Measurements from ENCODE around the gene TMEM156. TPM values are rescaled to one million over a fixed set of nuclear protein-coding genes. Genes with fewer than 3 reads are reported as not detected.

TMEM156 gene
- total RNA-seq, 2 experiments from 2014 or later: 18.4 TPM

- DNase-seq (no peak), ATAC-seq (ENCODE audit: poor library complexity) (no peak)
- Mint-ChIP-seq H3K36me3 (ENCODE audit: low read depth) (peaks cover 57% of the 10 kb centered on the region), H3K9me3 (no peaks in the 10 kb centered on the region), H3K27me3 (no peaks in the 10 kb centered on the region), H3K4me3 (no peak overlapping the region), H3K4me1 (ENCODE audit: low read depth) (peaks cover 24% of the 10 kb centered on the region), H3K27ac (no peak overlapping the region)
- intact Hi-C loops (cut with DNase I, micrococcal nuclease): no loop called here
- TF ChIP-seq CTCF (IDR thresholded peaks at IDR 0.05): no peak
- H3K36me3 ChIP-seq (ENCODE audit: insufficient read depth, low read length): peaks cover 16% of the 10 kb centered on the region
- ChIA-PET CTCF (interaction anchor here (0.5 kb wide), 1 partner anchor 102 kb away, joined by 3 read pairs; no protein-coding TSS in a partner anchor), POLR2A (interaction anchor here (0.6 kb wide), 1 partner anchor 45 kb away, joined by 3 read pairs; no protein-coding TSS in a partner anchor)
- H3K9me3 ChIP-seq (ENCODE audit: control insufficient read depth in 1 of 2, insufficient read depth in 1 of 2, low read length in 2 of 2): no peaks in the 10 kb centered on the region
- no peak overlapping the region for H3K4me3 ChIP-seq (ENCODE audit: low read length)
- no peaks in the 10 kb centered on the region for H3K4me1 ChIP-seq (ENCODE audit: insufficient read depth, low read length)
- no peaks in the 10 kb centered on the region for H3K27me3 ChIP-seq (ENCODE audit: control insufficient read depth in 1 of 2, insufficient read depth in 2 of 2, low read length in 2 of 2)
- no peak overlapping the region for H3K27ac ChIP-seq (ENCODE audit: low read depth in 1 of 2, low read length in 2 of 2)
Observed at GRCh38 chr4:38979511-38980230, 52.5 kb downstream of the TMEM156 start.

- Mint-ChIP-seq H3K4me1 (ENCODE audit: low read depth) (peaks cover 18% of the 10 kb centered on the region), H3K9me3 (no peaks in the 10 kb centered on the region), H3K36me3 (ENCODE audit: low read depth) (peaks cover 52% of the 10 kb centered on the region), H3K27me3 (no peaks in the 10 kb centered on the region), H3K27ac (no peak overlapping the region), H3K4me3 (no peak overlapping the region)
- no peaks in the 10 kb centered on the region for H3K9me3 ChIP-seq (ENCODE audit: control insufficient read depth in 1 of 2, insufficient read depth in 1 of 2, low read length in 2 of 2)
- ChIA-PET POLR2A (interaction anchor here (0.6 kb wide), 1 partner anchor 45 kb away, joined by 3 read pairs; no protein-coding TSS in a partner anchor), CTCF (no interaction called here)
- H3K4me1 ChIP-seq (ENCODE audit: insufficient read depth, low read length): no peaks in the 10 kb centered on the region
- ATAC-seq (ENCODE audit: poor library complexity): no peak
- no peak overlapping the region for H3K27ac ChIP-seq (ENCODE audit: low read depth in 1 of 2, low read length in 2 of 2)
- H3K27me3 ChIP-seq (ENCODE audit: control insufficient read depth in 1 of 2, insufficient read depth in 2 of 2, low read length in 2 of 2): no peaks in the 10 kb centered on the region
- DNase-seq: no peak
- intact Hi-C loops (cut with DNase I, micrococcal nuclease): no loop called here
- no peak overlapping the region for H3K4me3 ChIP-seq (ENCODE audit: low read length)
- TF ChIP-seq CTCF (IDR thresholded peaks at IDR 0.05): no peak
- H3K36me3 ChIP-seq (ENCODE audit: insufficient read depth, low read length): peaks cover 16% of the 10 kb centered on the region
Observed at GRCh38 chr4:38979081-38979480, 53.1 kb downstream of the TMEM156 start.

- Histone ChIP-seq H3K36me3 (ENCODE audit: insufficient read depth, low read length) (peaks cover 6% of the 10 kb centered on the region), H3K4me1 (ENCODE audit: insufficient read depth, low read length) (no peaks in the 10 kb centered on the region), H3K4me3 (ENCODE audit: low read length) (no peak overlapping the region), H3K27me3 (ENCODE audit: control insufficient read depth in 1 of 2, insufficient read depth in 2 of 2, low read length in 2 of 2) (no peaks in the 10 kb centered on the region), H3K27ac (ENCODE audit: low read depth in 1 of 2, low read length in 2 of 2) (no peak overlapping the region), H3K9me3 (ENCODE audit: control insufficient read depth in 1 of 2, insufficient read depth in 1 of 2, low read length in 2 of 2) (no peaks in the 10 kb centered on the region)
- ATAC-seq (ENCODE audit: poor library complexity) (no peak), DNase-seq (no peak)
- intact Hi-C loops (cut with DNase I, micrococcal nuclease): no loop called here
- no peak overlapping the region for H3K27ac Mint-ChIP-seq
- no peak overlapping the region for H3K4me3 Mint-ChIP-seq
- no peaks in the 10 kb centered on the region for H3K9me3 Mint-ChIP-seq
- POLR2A ChIA-PET: no interaction called here
- H3K4me1 Mint-ChIP-seq (ENCODE audit: low read depth): peaks cover 4% of the 10 kb centered on the region
- CTCF ChIA-PET: no interaction called here
- H3K27me3 Mint-ChIP-seq: no peaks in the 10 kb centered on the region
- TF ChIP-seq CTCF (IDR thresholded peaks at IDR 0.05): no peak
- H3K36me3 Mint-ChIP-seq (ENCODE audit: low read depth): peaks cover 33% of the 10 kb centered on the region
Observed at GRCh38 chr4:38976308-38976707, 55.9 kb downstream of the TMEM156 start.
